ENCODE results near the gene EMP2.
"Not testable (repeated sequence)": the region's sequence is repeated elsewhere in the genome, so short reads cannot be mapped to it uniquely, and the experiment has no call there.

Gene EMP2

DNA sequence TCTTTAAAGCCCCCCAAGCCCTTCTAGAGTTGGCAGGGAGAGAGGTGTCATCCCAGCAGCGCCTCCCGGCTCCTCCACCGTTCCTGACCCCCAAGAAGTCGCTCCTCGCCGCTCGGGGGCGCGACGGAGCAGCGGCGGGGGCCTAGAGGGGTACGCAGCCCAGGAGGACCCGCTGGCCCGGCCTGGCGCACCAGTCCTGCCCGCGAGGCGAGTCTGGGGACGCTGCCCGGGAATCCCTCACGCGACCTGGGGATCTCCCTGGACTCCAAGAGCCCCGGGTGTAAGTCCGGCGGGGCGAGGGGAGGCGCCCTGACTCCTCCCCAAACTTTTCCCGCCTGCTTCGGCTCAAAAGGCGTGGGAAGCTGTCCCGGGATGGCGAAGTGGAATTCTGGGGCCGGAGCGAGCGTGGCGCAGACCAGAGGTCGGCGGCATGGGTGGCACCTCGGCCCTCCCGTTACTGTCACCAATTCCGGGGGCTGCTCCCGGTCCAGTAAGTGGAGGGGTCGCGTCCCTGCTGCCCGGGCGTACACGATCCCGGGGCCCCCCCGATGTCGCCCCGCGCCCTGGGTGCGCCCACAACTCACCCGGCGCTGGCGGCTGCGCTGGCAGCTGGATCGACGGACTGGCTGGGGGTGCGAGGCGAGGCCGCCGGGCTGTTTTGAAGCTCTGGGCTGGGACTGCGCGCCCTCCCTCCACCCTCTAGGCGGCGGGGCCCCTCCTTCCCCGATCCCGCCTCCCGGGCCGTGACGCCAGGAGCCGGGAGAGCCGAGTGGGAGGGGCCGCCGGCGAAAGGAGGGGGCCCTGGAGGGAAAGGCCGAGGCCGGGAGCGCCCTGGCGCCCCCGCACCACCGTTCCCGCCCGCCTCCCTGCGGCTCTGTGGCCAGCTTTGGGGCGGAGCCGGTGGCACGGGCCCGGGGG is at the start of gene EMP2:
Gene EMP2, minus strand, starts transcription at position 634 of the 918 bp plus-strand sequence. CDS start 32,981 bp downstream, outside the sequence.
- in situ Hi-C loops (cut with MboI; ENCODE audit: low sequenced_read_pairs), result no loop called here

- in situ Hi-C loops (cut with MboI; ENCODE audit: low sequenced_read_pairs), result no loop called here
Measured at GRCh38 chr16:10629592-10629963, 49.2 kb upstream of the EMP2 start.

- in situ Hi-C loops (cut with MboI; ENCODE audit: low sequenced_read_pairs), result no loop called here
Measured at GRCh38 chr16:10625595-10626357, 45.4 kb upstream of the EMP2 start.

DNA sequence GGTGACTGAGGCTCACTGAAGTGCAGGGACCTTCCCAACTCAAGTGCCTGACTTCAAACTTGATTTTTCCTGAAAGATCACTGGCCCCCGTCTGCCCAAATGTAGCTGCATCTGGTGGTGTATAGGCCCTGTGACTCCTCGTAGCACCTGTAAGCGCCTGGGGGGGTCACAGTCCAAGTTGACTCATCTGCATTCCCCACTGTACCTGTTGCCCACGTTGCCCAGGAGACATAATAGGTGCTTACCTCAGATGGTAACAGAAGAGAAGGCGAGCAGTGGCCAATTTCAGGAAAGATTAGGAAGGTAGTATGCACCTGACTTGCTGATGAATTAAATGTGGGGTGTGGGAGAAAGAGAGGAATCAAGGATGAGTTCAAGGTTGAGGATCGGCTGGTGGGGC is 44.1 kb upstream of the EMP2 start:
- in situ Hi-C loops (cut with MboI; ENCODE audit: low sequenced_read_pairs), result no loop called here

DNA sequence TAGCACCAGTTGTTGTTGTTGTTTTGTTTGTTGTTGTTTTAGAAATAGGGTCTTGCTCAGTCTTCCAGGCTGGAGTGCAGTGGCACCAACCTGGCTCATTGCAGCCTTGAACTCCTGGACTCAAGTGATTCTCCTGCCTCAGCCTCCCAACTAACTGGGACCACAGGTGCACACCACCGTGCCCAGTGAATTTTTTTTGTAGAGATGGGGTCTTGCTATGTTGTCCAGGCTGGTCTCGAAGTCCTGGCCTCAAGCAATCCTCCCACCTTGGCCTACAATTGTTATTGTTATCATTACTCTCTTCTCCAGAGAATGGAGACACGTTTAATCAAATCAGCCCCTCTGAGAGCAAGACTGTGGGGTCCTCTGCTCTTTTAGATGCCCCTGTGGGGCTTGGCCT is 42.7 kb upstream of the EMP2 start:
- in situ Hi-C loops (cut with MboI; ENCODE audit: low sequenced_read_pairs), result no loop called here

DNA sequence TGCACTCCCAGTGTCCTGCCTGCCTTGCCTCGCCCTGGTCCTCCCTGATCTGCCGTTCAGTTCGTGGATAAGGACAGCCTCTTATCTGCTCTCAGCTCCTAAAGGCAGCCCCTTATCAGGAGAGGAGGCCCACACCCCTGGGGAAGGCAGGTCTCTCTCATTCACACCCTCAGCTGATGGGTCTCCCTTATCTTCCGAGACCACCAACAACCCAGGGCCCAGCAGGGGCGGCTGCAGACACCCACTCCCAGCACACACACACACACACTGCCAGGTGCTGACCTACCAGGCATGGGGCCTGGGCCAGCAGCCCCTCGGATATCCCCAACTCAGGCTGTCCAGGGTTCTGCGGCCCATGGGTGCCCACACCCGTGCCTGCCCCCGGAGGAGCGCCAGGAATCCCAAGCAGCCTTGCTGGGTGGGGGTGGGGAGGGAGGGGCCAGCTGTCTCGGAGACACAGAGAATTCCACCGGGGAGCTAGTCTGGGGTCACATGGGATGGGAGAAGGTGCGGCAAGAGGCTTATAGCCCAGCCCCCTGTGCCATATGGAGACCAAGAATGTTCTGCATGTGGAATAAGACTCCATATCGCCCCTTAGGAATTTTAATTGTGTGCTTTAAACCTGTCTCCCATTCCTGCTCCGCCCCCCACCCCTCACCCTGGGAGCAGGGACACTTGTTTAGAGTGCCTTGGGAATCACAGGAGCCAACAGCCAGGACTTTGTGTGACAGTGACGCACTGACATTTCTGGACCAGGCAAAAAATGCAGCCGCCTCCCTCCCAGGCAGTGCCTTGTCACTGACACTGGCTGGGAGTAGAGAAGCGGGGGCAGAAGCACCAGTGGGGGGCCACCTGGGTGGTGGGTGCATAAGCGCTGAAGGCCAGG is 41.9 kb upstream of the EMP2 start:
- in situ Hi-C loops (cut with MboI; ENCODE audit: low sequenced_read_pairs), result no loop called here

DNA sequence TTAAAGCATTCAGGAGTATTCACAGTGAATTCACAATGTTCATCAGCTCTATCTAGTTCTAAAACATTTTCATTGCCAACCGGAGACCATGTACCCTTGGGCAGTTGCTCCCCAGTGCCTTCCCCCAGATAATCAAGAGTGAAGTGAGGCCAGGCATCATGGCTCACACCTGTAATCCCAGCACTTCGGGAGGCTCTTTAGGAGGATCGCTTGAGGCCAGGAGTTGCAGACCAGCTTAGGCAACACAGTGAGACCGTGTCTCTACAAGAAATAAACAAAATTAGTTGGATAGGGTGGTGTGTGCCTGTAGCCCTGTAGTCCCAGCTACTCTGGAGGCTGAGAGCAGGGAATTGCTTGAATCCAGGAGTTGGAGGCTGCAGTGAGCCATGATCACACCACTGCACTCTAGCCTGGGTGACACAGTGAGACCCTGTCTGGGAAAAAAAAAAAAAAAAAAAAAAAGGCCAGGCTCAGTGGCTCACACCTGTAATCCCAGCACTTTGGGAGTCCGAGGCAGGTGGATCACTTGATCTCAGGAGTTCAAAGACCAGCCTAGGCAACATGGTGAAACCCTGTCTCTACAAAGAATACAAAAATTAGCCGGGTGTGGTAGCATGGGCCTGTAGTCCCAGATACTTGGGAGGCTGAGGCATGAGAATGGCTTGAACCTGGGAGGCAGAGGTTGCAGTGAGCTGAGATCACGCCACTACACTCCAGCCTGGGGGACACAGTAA is 41.0 kb upstream of the EMP2 start:
- in situ Hi-C loops (cut with MboI; ENCODE audit: low sequenced_read_pairs), result not testable (repeated sequence)

DNA sequence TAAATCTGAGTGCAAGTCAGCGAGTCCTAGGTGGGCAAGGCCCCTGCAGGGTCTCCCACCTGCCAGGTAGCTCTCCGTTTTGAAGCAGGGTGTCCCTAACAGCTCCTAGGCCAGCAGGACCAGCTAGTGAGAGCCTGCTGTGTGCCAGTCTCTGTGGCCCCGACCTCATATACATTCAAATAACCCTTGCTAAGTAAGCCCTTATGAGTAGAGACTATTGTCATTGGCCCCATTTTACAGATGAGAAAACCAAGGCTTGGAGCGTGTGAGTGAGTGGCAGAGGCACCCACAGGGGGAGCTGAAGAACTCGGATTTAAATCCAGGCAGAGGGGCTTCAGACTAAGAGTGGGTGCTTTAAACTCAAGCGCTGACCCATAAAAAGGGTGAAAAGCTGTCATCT is 39.7 kb upstream of the EMP2 start:
- in situ Hi-C loops (cut with MboI; ENCODE audit: low sequenced_read_pairs), result no loop called here

DNA sequence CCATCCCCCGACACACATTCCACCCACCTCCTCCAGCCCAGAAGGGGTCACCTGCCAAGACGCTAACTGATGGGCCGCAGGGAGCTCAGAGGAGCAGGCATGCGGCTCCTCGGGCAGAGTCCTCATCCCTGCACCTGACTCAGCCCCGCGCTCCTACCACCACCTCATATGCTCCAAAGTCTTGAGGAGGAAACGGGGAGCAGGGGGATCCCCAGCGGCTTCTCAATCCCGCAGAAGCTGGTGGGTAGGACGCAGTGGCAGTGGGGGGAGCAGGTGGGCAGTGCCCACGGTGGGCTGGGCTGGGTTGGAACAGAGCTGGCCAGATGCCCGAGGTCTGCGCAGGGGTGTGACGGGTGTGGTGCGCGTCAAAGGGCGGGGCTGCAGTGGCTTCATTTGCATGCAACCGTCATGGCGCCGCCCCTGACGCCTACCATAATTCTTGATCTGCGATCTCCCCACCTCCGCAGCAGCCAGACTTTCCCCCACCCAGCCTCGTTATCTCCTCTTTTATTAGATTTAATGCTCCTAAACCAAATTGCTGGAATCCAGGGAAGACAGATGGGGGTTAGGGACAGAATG is 39.0 kb upstream of the EMP2 start:
- in situ Hi-C loops (cut with MboI; ENCODE audit: low sequenced_read_pairs), result no loop called here

DNA sequence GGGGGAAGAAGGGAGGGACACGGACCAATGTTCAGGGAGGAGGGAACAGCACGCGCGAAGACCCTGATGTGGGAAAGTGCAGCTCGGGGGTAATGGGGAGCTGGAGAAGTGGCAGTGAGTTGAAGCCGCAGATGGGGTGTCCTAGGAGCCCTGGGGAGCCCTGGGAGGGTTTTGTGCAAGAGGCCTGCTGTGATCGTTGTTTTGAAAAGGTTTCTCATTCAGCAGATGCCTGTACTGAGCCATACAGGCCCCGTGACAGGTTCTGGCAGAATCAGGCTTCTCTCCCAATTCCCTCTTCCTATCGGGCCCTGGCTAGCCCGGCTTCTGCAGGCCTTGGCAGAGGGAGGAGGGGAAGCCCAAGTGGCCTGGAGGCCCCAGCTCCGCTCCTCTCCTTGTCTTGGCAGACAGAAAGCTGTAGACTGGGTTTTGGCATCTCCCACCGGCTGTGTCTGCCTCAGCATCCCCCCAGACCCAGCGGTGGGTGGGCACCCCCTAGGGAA is 38.4 kb upstream of the EMP2 start:
- in situ Hi-C loops (cut with MboI; ENCODE audit: low sequenced_read_pairs), result no loop called here

DNA sequence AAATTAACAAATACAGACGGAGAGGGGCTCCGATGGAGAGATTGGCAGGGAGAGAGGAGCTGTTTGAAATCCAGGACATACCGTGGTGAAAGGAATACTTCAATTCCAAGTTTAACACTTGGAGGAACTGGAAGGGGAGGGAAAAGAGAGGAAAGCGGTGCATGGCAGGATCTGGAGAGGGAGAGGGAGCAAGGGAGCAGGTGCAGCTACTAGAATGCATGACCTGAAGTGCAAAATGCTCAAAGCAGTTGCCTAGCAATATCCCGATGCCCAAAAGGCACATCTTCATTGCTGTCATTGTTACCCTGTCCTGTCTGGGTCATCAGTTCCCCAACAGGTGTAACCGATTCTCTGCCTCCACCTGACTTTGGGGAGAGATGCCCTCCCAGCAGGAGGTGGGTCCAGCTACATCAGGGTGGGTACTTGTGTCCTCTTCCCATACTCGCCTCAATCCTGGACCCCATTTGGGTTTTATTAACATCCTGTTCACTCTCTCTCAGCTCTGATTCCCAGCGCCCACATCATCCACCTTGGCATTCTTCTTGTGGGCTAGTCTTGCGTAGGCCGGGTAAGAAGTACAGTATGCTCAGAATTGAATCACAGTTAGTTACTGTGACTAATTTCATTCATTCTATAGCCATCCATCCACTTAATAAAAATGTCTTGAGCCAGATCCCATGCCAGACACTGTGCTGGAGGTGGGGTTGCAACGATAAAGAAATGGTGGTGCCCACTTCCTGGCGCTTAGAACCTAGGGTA is 37.4 kb upstream of the EMP2 start:
- in situ Hi-C loops (cut with MboI; ENCODE audit: low sequenced_read_pairs), result no loop called here

DNA sequence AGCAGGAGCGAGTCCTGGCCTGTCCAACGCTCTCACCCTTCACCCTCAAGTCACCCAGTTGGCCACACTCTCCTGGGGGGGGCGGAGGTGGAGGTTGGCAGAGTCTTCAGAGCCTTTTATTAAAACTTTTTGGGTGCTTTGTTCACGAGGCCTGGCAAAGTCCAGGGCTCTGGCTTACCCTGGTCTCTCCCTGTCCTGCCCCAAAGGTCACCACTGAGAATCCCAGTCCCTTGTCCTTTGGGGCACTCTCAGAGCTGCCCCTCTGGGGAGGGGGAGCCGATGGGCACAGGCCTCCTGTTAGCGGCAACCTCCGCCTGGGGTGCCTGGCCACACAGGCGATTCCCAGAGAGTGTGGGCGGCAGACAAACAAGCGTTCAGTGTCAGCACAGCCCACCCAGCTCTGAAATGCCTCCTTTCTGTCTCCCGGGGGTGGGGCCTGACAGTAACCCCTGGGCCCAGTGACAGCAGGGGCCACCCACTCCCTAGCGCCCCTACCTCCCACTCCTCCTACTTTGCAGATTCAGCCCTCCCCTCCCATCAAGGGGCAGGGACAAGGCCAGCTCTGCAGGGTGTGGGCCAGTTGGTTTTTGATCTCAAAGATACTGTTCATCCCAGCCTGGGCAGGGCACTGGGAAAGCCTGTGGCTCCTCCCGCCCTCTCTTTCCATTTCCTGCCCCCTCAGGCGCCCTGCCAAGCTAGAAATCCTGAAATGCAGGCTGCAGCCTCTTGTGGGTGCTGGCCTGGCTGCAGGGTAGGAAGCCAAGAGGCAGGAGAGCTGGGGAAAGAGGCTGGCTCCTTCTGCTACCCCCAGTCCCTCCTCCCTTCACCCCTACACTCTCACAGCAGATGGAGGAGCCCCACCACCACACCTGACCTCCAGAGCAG is 36.6 kb upstream of the EMP2 start:
- in situ Hi-C loops (cut with MboI; ENCODE audit: low sequenced_read_pairs), result no loop called here

DNA sequence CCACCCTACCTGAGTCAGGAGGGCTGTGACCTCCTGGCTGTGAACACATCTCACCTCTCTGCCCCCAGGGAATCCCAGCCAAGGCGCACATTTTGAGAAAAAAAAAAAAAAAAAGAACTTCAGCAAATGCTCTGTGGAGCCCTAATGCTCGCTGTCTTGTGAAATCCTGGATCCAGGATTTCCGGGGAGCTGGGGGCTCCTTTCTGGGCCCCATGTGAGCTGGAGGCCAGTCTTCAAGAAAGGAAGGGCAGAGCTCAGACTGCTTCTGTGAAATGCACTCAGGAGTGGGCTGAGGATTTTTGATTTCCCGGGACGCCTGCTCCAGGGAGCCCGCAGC is 36.0 kb upstream of the EMP2 start:
- in situ Hi-C loops (cut with MboI; ENCODE audit: low sequenced_read_pairs), result no loop called here

DNA sequence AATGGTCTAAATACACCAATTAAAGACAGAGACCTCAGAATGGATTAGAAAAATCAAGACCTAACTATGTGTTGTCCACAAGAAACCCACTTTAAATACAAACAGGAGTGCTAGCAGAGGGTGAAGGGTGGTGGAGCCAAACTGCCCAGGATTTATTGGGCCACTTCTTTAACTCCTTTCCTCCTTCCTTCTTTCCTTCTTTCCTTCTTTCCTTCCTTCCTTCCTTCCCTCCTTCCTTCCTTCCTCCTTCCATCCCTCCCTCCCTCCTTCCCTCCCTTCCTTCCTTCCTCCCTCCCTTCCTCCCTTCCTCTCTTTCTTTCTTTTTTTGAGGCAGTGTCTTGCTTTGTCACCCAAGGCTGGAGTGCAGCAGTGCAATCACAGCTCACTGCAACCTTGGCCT is 34.3 kb upstream of the EMP2 start:
- in situ Hi-C loops (cut with MboI; ENCODE audit: low sequenced_read_pairs), result no loop called here

- in situ Hi-C loops (cut with MboI; ENCODE audit: low sequenced_read_pairs), result no loop called here
Measured at GRCh38 chr16:10613785-10614485, 33.5 kb upstream of the EMP2 start.

GRCh38 chr16:10612649-10613179 is 32.3 kb upstream of the EMP2 start:
- in situ Hi-C loops (cut with MboI; ENCODE audit: low sequenced_read_pairs), result no loop called here

DNA sequence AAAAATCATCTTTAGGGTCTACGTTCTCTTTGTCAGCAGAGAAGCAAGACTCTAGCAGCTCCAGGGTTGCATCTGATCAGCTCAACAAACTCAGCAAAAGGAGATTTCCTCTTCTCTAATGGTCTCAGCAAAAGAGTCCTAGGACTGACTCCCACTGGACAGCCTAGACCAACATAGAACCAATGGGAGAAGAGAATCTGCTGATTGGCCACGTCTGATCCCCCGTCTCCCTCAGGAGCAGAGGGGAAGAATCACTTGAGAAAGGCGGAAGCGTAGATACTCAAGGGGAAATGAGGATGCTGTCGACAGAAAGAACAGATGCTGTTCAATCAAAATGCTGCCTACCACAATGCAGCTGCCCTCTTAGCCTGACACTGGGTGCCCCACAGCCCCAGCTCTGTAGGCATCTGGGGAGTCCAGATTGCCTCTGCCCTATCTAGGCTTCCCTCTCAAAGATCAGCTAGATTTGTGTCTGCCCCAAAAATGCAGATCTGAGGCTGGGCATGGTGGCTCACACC is 31.5 kb upstream of the EMP2 start:
- in situ Hi-C loops (cut with MboI; ENCODE audit: low sequenced_read_pairs), result no loop called here

Data from HL-60/S4 treated with retinoic acid at 250 ng/mL for 4 days and 3 days (cell line).